ENCODE results near the gene DYNC1LI1.

GRCh38 chr3:32556332-32556731 is 14.3 kb downstream of the DYNC1LI1 start:
- TF ChIP-seq CTCF (IDR thresholded peaks at IDR 0.05) (no peak), MAX (IDR thresholded peaks at IDR 0.05) (no peak), POLR2A (IDR thresholded peaks at IDR 0.05; ENCODE audit: low read length) (no peak), MYC (IDR thresholded peaks at IDR 0.05; ENCODE audit: borderline replicate concordance, low read length) (no peak), HDAC2 (IDR thresholded peaks at IDR 0.05) (no peak), TP53 (CRISPR knock-in tag; IDR thresholded peaks at IDR 0.05) (no peak)
- TF ChIP-seq, protein P1, sequence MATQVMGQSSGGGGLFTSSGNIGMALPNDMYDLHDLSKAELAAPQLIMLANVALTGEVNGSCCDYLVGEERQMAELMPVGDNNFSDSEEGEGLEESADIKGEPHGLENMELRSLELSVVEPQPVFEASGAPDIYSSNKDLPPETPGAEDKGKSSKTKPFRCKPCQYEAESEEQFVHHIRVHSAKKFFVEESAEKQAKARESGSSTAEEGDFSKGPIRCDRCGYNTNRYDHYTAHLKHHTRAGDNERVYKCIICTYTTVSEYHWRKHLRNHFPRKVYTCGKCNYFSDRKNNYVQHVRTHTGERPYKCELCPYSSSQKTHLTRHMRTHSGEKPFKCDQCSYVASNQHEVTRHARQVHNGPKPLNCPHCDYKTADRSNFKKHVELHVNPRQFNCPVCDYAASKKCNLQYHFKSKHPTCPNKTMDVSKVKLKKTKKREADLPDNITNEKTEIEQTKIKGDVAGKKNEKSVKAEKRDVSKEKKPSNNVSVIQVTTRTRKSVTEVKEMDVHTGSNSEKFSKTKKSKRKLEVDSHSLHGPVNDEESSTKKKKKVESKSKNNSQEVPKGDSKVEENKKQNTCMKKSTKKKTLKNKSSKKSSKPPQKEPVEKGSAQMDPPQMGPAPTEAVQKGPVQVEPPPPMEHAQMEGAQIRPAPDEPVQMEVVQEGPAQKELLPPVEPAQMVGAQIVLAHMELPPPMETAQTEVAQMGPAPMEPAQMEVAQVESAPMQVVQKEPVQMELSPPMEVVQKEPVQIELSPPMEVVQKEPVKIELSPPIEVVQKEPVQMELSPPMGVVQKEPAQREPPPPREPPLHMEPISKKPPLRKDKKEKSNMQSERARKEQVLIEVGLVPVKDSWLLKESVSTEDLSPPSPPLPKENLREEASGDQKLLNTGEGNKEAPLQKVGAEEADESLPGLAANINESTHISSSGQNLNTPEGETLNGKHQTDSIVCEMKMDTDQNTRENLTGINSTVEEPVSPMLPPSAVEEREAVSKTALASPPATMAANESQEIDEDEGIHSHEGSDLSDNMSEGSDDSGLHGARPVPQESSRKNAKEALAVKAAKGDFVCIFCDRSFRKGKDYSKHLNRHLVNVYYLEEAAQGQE (IDR thresholded peaks at IDR 0.05): no peak
